ENCODE measurements around the gene LRRC32.

DNA sequence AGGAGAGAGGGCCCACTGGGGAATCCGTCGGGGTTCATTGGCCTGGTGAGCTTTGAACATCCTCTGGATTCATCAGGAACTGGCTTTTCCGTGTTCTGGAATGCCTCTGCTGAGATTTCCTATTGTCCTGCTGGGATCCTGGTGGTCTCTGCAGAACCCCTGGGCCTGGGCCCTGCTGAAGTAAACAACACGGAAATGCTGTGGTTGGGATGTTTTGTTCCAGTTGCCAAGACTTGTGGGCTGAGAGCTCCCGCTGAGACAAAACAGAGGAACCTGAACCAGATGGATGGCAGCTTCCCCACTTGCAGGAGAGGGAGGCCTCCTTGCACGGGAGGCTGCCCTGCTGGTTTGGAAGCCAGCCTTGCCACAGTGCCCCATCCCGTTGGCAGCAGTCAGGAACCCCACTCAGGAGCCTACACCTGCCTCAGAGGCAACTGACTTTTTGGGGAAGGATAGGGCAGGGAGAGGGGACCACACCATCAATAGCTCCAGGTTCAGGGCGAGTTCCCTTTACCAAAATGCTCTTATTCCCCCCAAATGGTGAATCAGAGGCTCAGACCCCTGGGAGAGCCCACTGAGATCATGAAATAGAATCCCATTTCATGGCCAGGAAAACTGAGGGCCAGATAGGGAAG, 60.7 kb downstream of the LRRC32 start:
- TF ChIP-seq POLR2A (IDR thresholded peaks at IDR 0.05; ENCODE audit: low read length) (no peak), GATA1 (IDR thresholded peaks at IDR 0.05; ENCODE audit: low read depth, low read length) (no peak)

Measured in erythroblast (primary cell).